ENCODE data around the gene ARHGAP30.
A peak's percentile ranks its signal among the peaks of the same experiment; 100 is the strongest.

DNA sequence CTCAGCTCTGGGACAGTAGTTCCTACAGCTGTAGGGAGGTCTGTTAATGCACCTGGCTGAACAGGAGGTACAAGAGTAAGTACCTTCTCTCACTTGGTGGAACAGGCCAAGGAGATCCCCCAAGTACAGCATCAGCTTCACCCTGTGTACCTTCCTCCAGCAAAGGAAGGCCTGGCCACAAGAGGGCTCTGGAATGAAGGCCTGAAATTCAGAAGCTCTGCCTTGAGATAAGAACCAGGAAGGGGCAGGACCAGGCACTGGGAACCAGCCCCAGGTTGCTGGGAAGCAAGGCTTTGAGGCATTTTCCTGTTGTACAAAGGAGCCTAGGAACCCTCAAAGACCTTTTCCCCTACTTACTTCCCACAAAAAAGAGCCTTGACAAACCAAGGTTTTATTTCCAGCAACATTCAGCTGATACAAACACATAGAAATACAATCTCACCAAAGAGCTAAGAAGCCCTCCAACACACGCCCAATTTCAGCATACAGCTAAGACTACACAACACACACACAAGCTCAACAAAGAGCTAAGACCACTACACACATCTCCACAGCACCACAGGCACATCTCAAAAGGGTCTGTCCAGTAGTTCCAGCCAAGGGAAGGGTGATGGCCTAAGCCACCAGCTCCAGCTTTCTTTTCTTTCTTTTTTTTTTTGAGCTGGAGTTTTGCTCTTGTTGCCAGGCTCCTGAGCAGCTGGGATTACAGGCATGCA, 72.2 kb downstream of the ARHGAP30 start:
- TF ChIP-seq, protein P1, sequence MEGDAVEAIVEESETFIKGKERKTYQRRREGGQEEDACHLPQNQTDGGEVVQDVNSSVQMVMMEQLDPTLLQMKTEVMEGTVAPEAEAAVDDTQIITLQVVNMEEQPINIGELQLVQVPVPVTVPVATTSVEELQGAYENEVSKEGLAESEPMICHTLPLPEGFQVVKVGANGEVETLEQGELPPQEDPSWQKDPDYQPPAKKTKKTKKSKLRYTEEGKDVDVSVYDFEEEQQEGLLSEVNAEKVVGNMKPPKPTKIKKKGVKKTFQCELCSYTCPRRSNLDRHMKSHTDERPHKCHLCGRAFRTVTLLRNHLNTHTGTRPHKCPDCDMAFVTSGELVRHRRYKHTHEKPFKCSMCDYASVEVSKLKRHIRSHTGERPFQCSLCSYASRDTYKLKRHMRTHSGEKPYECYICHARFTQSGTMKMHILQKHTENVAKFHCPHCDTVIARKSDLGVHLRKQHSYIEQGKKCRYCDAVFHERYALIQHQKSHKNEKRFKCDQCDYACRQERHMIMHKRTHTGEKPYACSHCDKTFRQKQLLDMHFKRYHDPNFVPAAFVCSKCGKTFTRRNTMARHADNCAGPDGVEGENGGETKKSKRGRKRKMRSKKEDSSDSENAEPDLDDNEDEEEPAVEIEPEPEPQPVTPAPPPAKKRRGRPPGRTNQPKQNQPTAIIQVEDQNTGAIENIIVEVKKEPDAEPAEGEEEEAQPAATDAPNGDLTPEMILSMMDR (IDR thresholded peaks at IDR 0.05), result peak in 2 of 3 donors; percentile 9 to 15
- TF ChIP-seq POLR2A (IDR thresholded peaks at IDR 0.05) (no peak), EP300 (IDR thresholded peaks at IDR 0.05) (no peak)

All from ovary (tissue), 3 donors.